Liver (tissue), 9 donors: Measurements from ENCODE around the gene MEGF10. TPM values are rescaled to one million over a fixed set of nuclear protein-coding genes. Genes with fewer than 3 reads are reported as not detected.

ENCODE experiments used
- DNase-seq: peaks from one replicate; pipeline ENCODE4 v3.0.0-alpha.2; 2017; ENCODE audit warnings: low spot score
- H3K27ac ChIP-seq, 2 donors: one replicate each; pipeline ENCODE4 v1.7.0; 2013; ENCODE audit warnings: inconsistent platforms in 2 of 2, low read length in 2 of 2, control low read depth in 1 of 2, low read depth in 1 of 2, mild to moderate bottlenecking in 1 of 2
- H3K27me3 ChIP-seq, 4 donors: one replicate each; pipeline versions ENCODE4 v1.6.1 to v1.7.0; 2013; ENCODE audit warnings: low read length in 3 of 4, inconsistent platforms in 1 of 4, mild to moderate bottlenecking in 1 of 4, moderate library complexity in 1 of 4; ENCODE audit not compliant: control insufficient read depth in 4 of 4, insufficient read depth in 4 of 4
- H3K36me3 ChIP-seq, 4 donors: one replicate each; pipeline versions ENCODE4 v1.6.1 to v1.7.0; 2013; ENCODE audit warnings: low read length in 3 of 4, mild to moderate bottlenecking in 3 of 4, low read depth in 1 of 4, moderate library complexity in 1 of 4; ENCODE audit not compliant: control insufficient read depth in 4 of 4, insufficient read depth in 3 of 4
- H3K4me1 ChIP-seq, 4 donors: one replicate each; pipeline versions ENCODE4 v1.6.1 to v1.7.0; 2013; ENCODE audit warnings: low read length in 3 of 4, mild to moderate bottlenecking in 3 of 4, moderate library complexity in 1 of 4; ENCODE audit not compliant: control insufficient read depth in 4 of 4, insufficient read depth in 4 of 4
- H3K4me3 ChIP-seq, 3 donors: one replicate each; pipeline versions ENCODE4 v1.6.1 to v1.7.0; 2013; ENCODE audit warnings: low read length in 3 of 3, control low read depth in 1 of 3, low read depth in 1 of 3, mild to moderate bottlenecking in 1 of 3
- H3K9ac ChIP-seq, 2 donors: one replicate each; pipeline ENCODE4 v1.7.0; 2013; ENCODE audit warnings: low read length in 2 of 2, mild to moderate bottlenecking in 2 of 2, moderate library complexity in 2 of 2, control low read depth in 1 of 2, low read depth in 1 of 2
- H3K9me3 ChIP-seq, 4 donors: one replicate each; pipeline versions ENCODE4 v1.6.1 to v1.7.0; 2013; ENCODE audit warnings: low read length in 3 of 4; ENCODE audit not compliant: control insufficient read depth in 4 of 4
- ATF3 ChIP-seq: IDR thresholded peaks from 2 replicates; pipeline ENCODE4 v1.6.1; 2016; ENCODE audit warnings: antibody characterized with exemption
- CTCF ChIP-seq: fragments of 150-350 bp; IDR thresholded peaks from 2 replicates; pipeline ENCODE4 v1.5.1; 2017; ENCODE audit warnings: improper control_type of control experiment, low read depth, low read length; ENCODE audit not compliant: missing input control
- EGR1 ChIP-seq, 2 donors: IDR thresholded peaks; 2 replicates each; pipeline ENCODE4 v1.6.1; 2016 to 2018; ENCODE audit warnings: antibody characterized with exemption in 2 of 2, low read depth in 2 of 2
- FOXA1 ChIP-seq: IDR thresholded peaks from 2 replicates; pipeline ENCODE4 v1.6.1; 2016; ENCODE audit warnings: antibody characterized with exemption
- FOXA2 ChIP-seq: IDR thresholded peaks from 2 replicates; pipeline ENCODE4 v1.6.1; 2016; ENCODE audit warnings: antibody characterized with exemption
- GABPA ChIP-seq, 2 donors: IDR thresholded peaks in 1 of 2; conservative IDR thresholded peaks in 1 of 2; 2 replicates each; pipeline ENCODE4 v1.6.1; 2016; ENCODE audit warnings: antibody characterized with exemption in 2 of 2, mild to moderate bottlenecking in 1 of 2, moderate library complexity in 1 of 2
- HNF4A ChIP-seq, 2 donors: conservative IDR thresholded peaks; 2 replicates each; pipeline ENCODE4 v1.6.1; 2016; ENCODE audit warnings: antibody characterized with exemption in 2 of 2, mild to moderate bottlenecking in 2 of 2
- HNF4G ChIP-seq: IDR thresholded peaks from 2 replicates; pipeline ENCODE4 v1.6.1; 2016; ENCODE audit warnings: antibody characterized with exemption
- JUND ChIP-seq, 2 donors: IDR thresholded peaks; 2 replicates each; pipeline ENCODE4 v1.6.1; 2016; ENCODE audit warnings: antibody characterized with exemption in 2 of 2
- MAX ChIP-seq: IDR thresholded peaks from 2 replicates; pipeline ENCODE4 v1.6.1; 2016; ENCODE audit warnings: antibody characterized with exemption
- NR2F2 ChIP-seq: IDR thresholded peaks from 2 replicates; pipeline ENCODE4 v1.6.1; 2016; ENCODE audit warnings: antibody characterized with exemption
- RAD21 ChIP-seq, 2 donors: IDR thresholded peaks; 2 replicates each; pipeline ENCODE4 v1.6.1; 2016; ENCODE audit warnings: antibody characterized with exemption in 2 of 2, mild to moderate bottlenecking in 2 of 2
- REST ChIP-seq: IDR thresholded peaks from 2 replicates; pipeline ENCODE4 v1.6.1; 2016; ENCODE audit warnings: antibody characterized with exemption, mild to moderate bottlenecking
- RXRA ChIP-seq, 2 donors: IDR thresholded peaks; 2 replicates each; pipeline ENCODE4 v1.6.1; 2017 to 2018; ENCODE audit warnings: antibody characterized with exemption in 2 of 2, mild to moderate bottlenecking in 1 of 2
- SP1 ChIP-seq: IDR thresholded peaks from 2 replicates; pipeline ENCODE4 v1.6.1; 2018; ENCODE audit warnings: antibody characterized with exemption, mild to moderate bottlenecking
- TAF1 ChIP-seq: conservative IDR thresholded peaks from 2 replicates; pipeline ENCODE4 v1.6.1; 2016; ENCODE audit warnings: antibody characterized with exemption, mild to moderate bottlenecking
- YY1 ChIP-seq: IDR thresholded peaks from 2 replicates; pipeline ENCODE4 v1.6.1; 2016; ENCODE audit warnings: antibody characterized with exemption, mild to moderate bottlenecking
- ZBTB33 ChIP-seq: IDR thresholded peaks from 2 replicates; pipeline ENCODE4 v1.6.1; 2016; ENCODE audit warnings: antibody characterized with exemption
- WGBS: extraction: QIAGEN DNeasy Blood & Tissue Kit; methylation state at CpG from one replicate; pipeline ENCODE4 v1.1.7; 2013; 5-methylcytosine and 5-hydroxymethylcytosine counted together
- polyA plus RNA-seq, 2 donors: library from polyadenylated mRNA; stranded (reverse) in 1 of 2; unstranded in 1 of 2; fragments of 200-250 nt in 1 of 2; fragments of >200 nt in 1 of 2; fragmentation: Nextera tagmentation in 1 of 2; extraction: Ambion mirVana in 1 of 2; gene quantifications; one replicate each; pipeline versions ENCODE4 v1.2.1 to v1.2.3, GENCODE V29; 2013 to 2015
- total RNA-seq, 2 donors: library from RNA; depleted of rRNA; stranded (reverse); fragments of >200 nt; gene quantifications; one replicate each; pipeline ENCODE4 v1.2.3, GENCODE V29; 2014
- donor health status: healthy.
- donor health status: healthy.
- donor health status: healthy.
- donor health status: healthy.
- donor health status: healthy.

The MEGF10 gene
- total and polyA plus RNA-seq, 4 donors = 0.05 to 1.0 (median 0.33) TPM; not detected in 1

- TF ChIP-seq CTCF (no peak), FOXA1 (no peak), NR2F2 (no peak)
These were observed 85.0 kb downstream of the MEGF10 start (continued) for GRCh38 chr5:127375544-127376091.

GRCh38 chr5:127377651-127378050 lies 87.1 kb downstream of the MEGF10 start:
- no peak for DNase-seq
- H3K4me1 ChIP-seq = no peaks in the 10 kb centered on the region
- WGBS = 92% methylated on average over 8 of the region's 8 CpGs
- no peaks in the 10 kb centered on the region for H3K9me3 ChIP-seq
- no peaks in the 10 kb centered on the region for H3K36me3 ChIP-seq
- H3K4me3 ChIP-seq = no peak overlapping the region
- H3K27ac ChIP-seq = no peak overlapping the region
- H3K27me3 ChIP-seq = no peaks in the 10 kb centered on the region
- TF ChIP-seq MAX (no peak), CTCF (no peak), JUND (IDR thresholded peaks at IDR 0.05) (no peak), HNF4A (conservative IDR thresholded peaks at IDR 0.05) (no peak), NR2F2 (no peak), GABPA (IDR thresholded peaks at IDR 0.05 in 1 of 2, conservative IDR thresholded peaks at IDR 0.05 in 1 of 2) (no peak), SP1 (no peak), FOXA2 (no peak), TAF1 (no peak), HNF4G (no peak), REST (no peak), ZBTB33 (no peak), RXRA (IDR thresholded peaks at IDR 0.05) (no peak), EGR1 (IDR thresholded peaks at IDR 0.05; ENCODE audit: low read depth in 2 of 2) (no peak), RAD21 (IDR thresholded peaks at IDR 0.05) (no peak), FOXA1 (no peak), ATF3 (no peak), YY1 (no peak)
- H3K9ac ChIP-seq = no peak overlapping the region
